ENCODE data around the gene RADIL.

DNA sequence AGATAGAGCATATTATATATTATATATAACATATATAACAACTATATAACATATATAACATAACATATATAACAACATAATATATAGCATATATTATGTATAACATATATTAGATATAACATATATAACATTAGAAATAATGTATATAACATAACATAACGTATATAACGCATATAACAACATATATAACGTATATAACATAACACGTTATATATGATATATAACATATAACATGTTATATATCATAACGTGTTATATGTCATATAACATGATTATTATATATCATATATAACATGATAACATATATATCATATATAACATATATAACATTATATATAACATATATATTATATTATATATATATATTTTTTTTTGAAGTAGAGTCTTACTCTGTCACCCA is 104.4 kb downstream of the RADIL start:
- TF ChIP-seq POLR2A (IDR thresholded peaks at IDR 0.05) (no peak), CTCF (IDR thresholded peaks at IDR 0.05) (no peak), EP300 (IDR thresholded peaks at IDR 0.05) (no peak)
